H9 (cell line): ENCODE data around the gene ZFYVE19. TPM values are rescaled to one million over a fixed set of nuclear protein-coding genes. Genes with fewer than 3 reads are reported as not detected.
A peak's percentile ranks its signal among the peaks of the same experiment; 100 is the strongest.

Experiments used
- DNase-seq: peaks from one replicate; pipeline ENCODE4 v3.0.0-alpha.2; 2017
- H2AFZ ChIP-seq: one replicate; pipeline ENCODE4 v1.6.1; 2013; ENCODE audit warnings: mild to moderate bottlenecking, low read length, control low read depth, moderate library complexity
- H2AK5ac ChIP-seq: 2 replicates; pipeline ENCODE4 v1.6.1; 2013; ENCODE audit warnings: low read length, control low read depth, mixed read lengths; ENCODE audit not compliant: insufficient read length
- H2BK120ac ChIP-seq: one replicate; pipeline ENCODE4 v1.6.1; 2013; ENCODE audit warnings: low read depth, mild to moderate bottlenecking, low read length, control low read depth, inconsistent platforms; ENCODE audit not compliant: poor library complexity, severe bottlenecking
- H2BK12ac ChIP-seq: 2 replicates; pipeline ENCODE4 v1.6.1; 2013; ENCODE audit warnings: low read length, control low read depth, mixed read lengths, low read depth; ENCODE audit not compliant: insufficient read length
- H2BK15ac ChIP-seq: 2 replicates; pipeline ENCODE4 v1.6.1; 2013; ENCODE audit warnings: low read depth, low read length, control low read depth
- H2BK20ac ChIP-seq: one replicate; pipeline ENCODE4 v1.6.1; 2013; ENCODE audit warnings: low read depth, mild to moderate bottlenecking, low read length, control low read depth, inconsistent platforms; ENCODE audit not compliant: poor library complexity, severe bottlenecking
- H2BK5ac ChIP-seq: 2 replicates; pipeline ENCODE4 v1.6.1; 2013; ENCODE audit warnings: low read length, control low read depth, mixed read lengths; ENCODE audit not compliant: insufficient read length
- H3K14ac ChIP-seq: 2 replicates; pipeline ENCODE4 v1.6.1; 2013; ENCODE audit warnings: low read length, control low read depth; ENCODE audit not compliant: insufficient read depth
- H3K18ac ChIP-seq: 2 replicates; pipeline ENCODE4 v1.6.1; 2013; ENCODE audit warnings: low read depth, mild to moderate bottlenecking, mixed read lengths, low read length, control low read depth; ENCODE audit not compliant: insufficient read length
- H3K23ac ChIP-seq: 2 replicates; pipeline ENCODE4 v1.6.1; 2013; ENCODE audit warnings: low read length, control low read depth, mixed read lengths, low read depth; ENCODE audit not compliant: insufficient read length
- H3K23me2 ChIP-seq: 2 replicates; pipeline ENCODE4 v1.6.1; 2013; ENCODE audit warnings: low read depth, mild to moderate bottlenecking, mixed read lengths, low read length, control low read depth; ENCODE audit not compliant: insufficient read length, poor library complexity, severe bottlenecking
- H3K27ac ChIP-seq: 2 replicates; pipeline ENCODE4 v1.5.1; 2013; ENCODE audit warnings: low read length, control low read depth, mixed read lengths, low read depth; ENCODE audit not compliant: insufficient read length
- H3K27me3 ChIP-seq: 2 replicates; pipeline ENCODE4 v1.6.1; 2013; ENCODE audit warnings: low read length, control low read depth, inconsistent platforms; ENCODE audit not compliant: insufficient read depth
- H3K4ac ChIP-seq: 2 replicates; pipeline ENCODE4 v1.6.1; 2013; ENCODE audit warnings: low read depth, mild to moderate bottlenecking, control low read depth, inconsistent platforms, low read length, moderate library complexity
- H3K4me1 ChIP-seq: 2 replicates; pipeline ENCODE4 v1.6.1; 2013; ENCODE audit warnings: low read length, control low read depth, inconsistent platforms; ENCODE audit not compliant: insufficient read depth
- H3K4me2 ChIP-seq: 2 replicates; pipeline ENCODE4 v1.6.1; 2013; ENCODE audit warnings: low read length, control low read depth, mixed read lengths; ENCODE audit not compliant: insufficient read length, insufficient read depth
- H3K56ac ChIP-seq: 2 replicates; pipeline ENCODE4 v1.6.1; 2013; ENCODE audit warnings: low read depth, mild to moderate bottlenecking, mixed read lengths, low read length, control low read depth; ENCODE audit not compliant: insufficient read length
- H3K79me1 ChIP-seq: 2 replicates; pipeline ENCODE4 v1.6.1; 2013; ENCODE audit warnings: low read depth, mild to moderate bottlenecking, moderate library complexity, low read length, control low read depth, inconsistent platforms; ENCODE audit not compliant: insufficient read depth, poor library complexity, severe bottlenecking
- H3K79me2 ChIP-seq: 2 replicates; pipeline ENCODE4 v1.6.1; 2013; ENCODE audit warnings: low read length, control low read depth, inconsistent platforms; ENCODE audit not compliant: insufficient read depth
- H3K9ac ChIP-seq: 2 replicates; pipeline ENCODE4 v1.6.1; 2013; ENCODE audit warnings: low read length, control low read depth, mixed read lengths; ENCODE audit not compliant: insufficient read length; ENCODE audit errors: extremely low read depth
- H3K9me3 ChIP-seq: one replicate; pipeline ENCODE4 v1.6.1; 2013; ENCODE audit warnings: low read depth, low read length, inconsistent platforms; ENCODE audit not compliant: control insufficient read depth
- H3T11ph ChIP-seq: one replicate; pipeline ENCODE4 v1.6.1; 2013; ENCODE audit warnings: mild to moderate bottlenecking, low read length, control low read depth, inconsistent platforms
- H4K20me1 ChIP-seq: one replicate; pipeline ENCODE4 v1.6.1; 2013; ENCODE audit not compliant: control insufficient read depth, insufficient read length, insufficient read depth
- H4K5ac ChIP-seq: 2 replicates; pipeline ENCODE4 v1.6.1; 2013; ENCODE audit warnings: low read depth, mild to moderate bottlenecking, mixed read lengths, low read length, control low read depth; ENCODE audit not compliant: insufficient read length
- H4K8ac ChIP-seq: replicated peaks from 2 replicates; pipeline ENCODE4 v1.6.1; 2013; ENCODE audit warnings: low read length, control low read depth, mixed read lengths, low read depth; ENCODE audit not compliant: insufficient read length
- H4K91ac ChIP-seq: 2 replicates; pipeline ENCODE4 v1.6.1; 2013; ENCODE audit warnings: low read depth, mild to moderate bottlenecking, moderate library complexity, mixed read lengths, low read length, control low read depth; ENCODE audit not compliant: insufficient read length
- H3K27ac Mint-ChIP-seq, 3 experiments: 2 replicates in 2 of 3; 3 replicates in 1 of 3; pipeline ENCODE4 v1.8.0; 2020 to 2021; ENCODE audit warnings: mixed read lengths in 3 of 3, mild to moderate bottlenecking in 1 of 3, moderate library complexity in 1 of 3
- H3K27me3 Mint-ChIP-seq: 2 replicates; pipeline ENCODE4 v1.8.0; 2021; ENCODE audit warnings: low read depth, mild to moderate bottlenecking, moderate library complexity, mixed read lengths
- H3K36me3 Mint-ChIP-seq, 3 experiments: 2 replicates in 2 of 3; 3 replicates in 1 of 3; pipeline ENCODE4 v1.8.0; 2020 to 2021; ENCODE audit warnings: low read depth in 3 of 3, mixed read lengths in 3 of 3; ENCODE audit not compliant: insufficient read depth in 1 of 3
- H3K4me1 Mint-ChIP-seq, 2 experiments: 2 replicates each; pipeline ENCODE4 v1.8.0; 2020; ENCODE audit warnings: mixed read lengths in 2 of 2
- H3K4me3 Mint-ChIP-seq, 2 experiments: 2 replicates in 1 of 2; 3 replicates in 1 of 2; pipeline ENCODE4 v1.8.0; 2020 to 2021; ENCODE audit warnings: mild to moderate bottlenecking in 2 of 2, mixed read lengths in 2 of 2, moderate library complexity in 1 of 2
- H3K9me3 Mint-ChIP-seq, 2 experiments: 2 replicates in 1 of 2; 3 replicates in 1 of 2; pipeline ENCODE4 v1.8.0; 2020; ENCODE audit warnings: mild to moderate bottlenecking in 2 of 2, mixed read lengths in 2 of 2, moderate library complexity in 1 of 2
- WGBS: extraction: QIAGEN DNeasy Blood & Tissue Kit; methylation state at CpG from one replicate; pipeline ENCODE4 v1.1.7; 2013; ENCODE audit warnings: missing lambda C conversion rate, low lambda C conversion rate, mixed read lengths; ENCODE audit not compliant: insufficient read length; ENCODE audit errors: extremely low coverage; 5-methylcytosine and 5-hydroxymethylcytosine counted together
- total RNA-seq: library from RNA; stranded (reverse); gene quantifications from 2 replicates; pipeline ENCODE4 v1.2.1, GENCODE V29; 2021
- TF ChIP-seq, protein P1 (sequence below): fragments of 200-600 bp; sonication (generic); conservative IDR thresholded peaks from 3 replicates; pipeline ENCODE4 v1.8.0; 2021; ENCODE audit warnings: antibody characterized with exemption, mild to moderate bottlenecking

The ZFYVE19 gene
- total RNA-seq, 1 experiment from 2014 or later, result 11.3 TPM

DNA sequence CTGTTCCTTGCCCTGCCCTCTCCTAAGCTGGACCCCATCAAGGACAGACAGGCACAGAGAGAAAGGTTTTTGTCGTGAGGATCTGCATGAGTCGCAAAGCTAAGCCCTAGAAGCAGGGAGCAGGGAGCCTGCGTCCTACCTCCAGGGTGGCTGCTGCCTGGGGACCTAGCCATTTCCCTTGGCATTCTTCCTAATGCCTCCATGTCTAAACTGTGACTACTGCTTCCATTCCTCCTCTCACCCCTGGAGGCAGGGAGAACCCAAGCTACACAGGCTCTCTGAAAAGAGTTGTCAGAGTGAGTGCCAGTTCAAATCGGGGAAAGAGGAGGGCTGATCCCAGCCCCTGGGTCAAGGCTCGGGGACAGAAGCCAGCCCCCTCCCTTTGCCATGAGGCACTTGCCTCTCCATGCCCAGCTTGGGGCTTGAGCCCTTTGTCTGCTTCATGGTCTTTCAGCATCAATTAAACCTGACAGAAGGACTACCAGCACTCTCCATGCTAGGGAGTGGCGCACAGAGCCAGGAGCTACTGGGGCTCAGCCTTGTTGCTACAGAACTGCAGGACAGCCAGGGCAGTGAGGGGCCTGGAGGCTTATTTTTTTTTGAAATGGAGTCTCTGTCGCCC is 40.6 kb upstream of the ZFYVE19 start:
- no peak overlapping the region for H3K23ac ChIP-seq
- H3K23me2 ChIP-seq, result no peaks in the 10 kb centered on the region
- no peak overlapping the region for H2BK12ac ChIP-seq
- no peak overlapping the region for H3K56ac ChIP-seq
- no peak overlapping the region for H2AFZ ChIP-seq
- H3K4me3 Mint-ChIP-seq, result peak overlapping the region in 1 of 2 experiments; percentile 29; a peak in 2 of 5 replicates
- H3K36me3 Mint-ChIP-seq, result peaks cover 0 to 5% (median 0%) of the 10 kb centered on the region in 3 experiments; a peak in 4 of 7 replicates
- no peaks in the 10 kb centered on the region for H3K9me3 Mint-ChIP-seq
- H3K18ac ChIP-seq, result no peak overlapping the region
- no peak overlapping the region for H3K4ac ChIP-seq
- no peaks in the 10 kb centered on the region for H4K20me1 ChIP-seq
- no peak for DNase-seq
- H2BK15ac ChIP-seq, result no peak overlapping the region
- H4K91ac ChIP-seq, result no peak overlapping the region
- H2AK5ac ChIP-seq, result no peak overlapping the region
- no peak overlapping the region for H4K8ac ChIP-seq
- H3K14ac ChIP-seq, result no peak overlapping the region; the same call in 1 of the 2 replicates
- no CpG with 5 or more reads among the region's 7 CpGs for WGBS
- H2BK5ac ChIP-seq, result no peak overlapping the region
- no peaks in the 10 kb centered on the region for H3K9me3 ChIP-seq
- H4K5ac ChIP-seq, result no peak overlapping the region
- H3K79me1 ChIP-seq, result no peaks in the 10 kb centered on the region
- no peak overlapping the region for H3K27ac ChIP-seq
- peaks cover 9% of the 10 kb centered on the region for H3K27me3 Mint-ChIP-seq
- peaks cover 4% of the 10 kb centered on the region; the same call in 1 of the 2 replicates for H3K4me1 ChIP-seq
- H3K79me2 ChIP-seq, result no peaks in the 10 kb centered on the region
- H3K27me3 ChIP-seq, result no peaks in the 10 kb centered on the region
- H3K4me1 Mint-ChIP-seq, result peaks cover 29 to 31% of the 10 kb centered on the region in 2 experiments
- TF ChIP-seq, protein P1, sequence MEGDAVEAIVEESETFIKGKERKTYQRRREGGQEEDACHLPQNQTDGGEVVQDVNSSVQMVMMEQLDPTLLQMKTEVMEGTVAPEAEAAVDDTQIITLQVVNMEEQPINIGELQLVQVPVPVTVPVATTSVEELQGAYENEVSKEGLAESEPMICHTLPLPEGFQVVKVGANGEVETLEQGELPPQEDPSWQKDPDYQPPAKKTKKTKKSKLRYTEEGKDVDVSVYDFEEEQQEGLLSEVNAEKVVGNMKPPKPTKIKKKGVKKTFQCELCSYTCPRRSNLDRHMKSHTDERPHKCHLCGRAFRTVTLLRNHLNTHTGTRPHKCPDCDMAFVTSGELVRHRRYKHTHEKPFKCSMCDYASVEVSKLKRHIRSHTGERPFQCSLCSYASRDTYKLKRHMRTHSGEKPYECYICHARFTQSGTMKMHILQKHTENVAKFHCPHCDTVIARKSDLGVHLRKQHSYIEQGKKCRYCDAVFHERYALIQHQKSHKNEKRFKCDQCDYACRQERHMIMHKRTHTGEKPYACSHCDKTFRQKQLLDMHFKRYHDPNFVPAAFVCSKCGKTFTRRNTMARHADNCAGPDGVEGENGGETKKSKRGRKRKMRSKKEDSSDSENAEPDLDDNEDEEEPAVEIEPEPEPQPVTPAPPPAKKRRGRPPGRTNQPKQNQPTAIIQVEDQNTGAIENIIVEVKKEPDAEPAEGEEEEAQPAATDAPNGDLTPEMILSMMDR, result no peak
- H3K4me2 ChIP-seq, result no peak overlapping the region
- H2BK120ac ChIP-seq, result no peak overlapping the region
- H3K9ac ChIP-seq, result no peak overlapping the region
- H3T11ph ChIP-seq, result no peak overlapping the region
- H2BK20ac ChIP-seq, result no peak overlapping the region
- H3K27ac Mint-ChIP-seq, result peak overlapping the region in 1 of 3 experiments; percentile 84; a peak in 2 of 7 replicates
